ENCODE results near the gene MBOAT1.

GRCh38 chr6:20160541-20161283 lies 51.6 kb downstream of the MBOAT1 start:
- TF ChIP-seq CTCF (IDR thresholded peaks at IDR 0.05) (no peak), ZFX (IDR thresholded peaks at IDR 0.05; ENCODE audit: borderline replicate concordance) (no peak)

All from 22Rv1 (cell line).